ENCODE results near the gene HS3ST3A1. TPM values are rescaled to one million over a fixed set of nuclear protein-coding genes. Genes with fewer than 3 reads are reported as not detected.

The HS3ST3A1 gene
- total RNA-seq, 5 donors from 2014 or later (not counting 1 experiment from before 2014, with no cell fraction given): 1.0 to 2.4 TPM; not detected in 3

- peaks cover 6 to 10% (median 6%) of the 10 kb centered on the region in 3 donors for H3K4me1 Mint-ChIP-seq
- no peak for DNase-seq
- no peaks in the 10 kb centered on the region for H3K36me3 ChIP-seq (ENCODE audit: control insufficient read depth in 2 of 2, extremely low read depth in 1 of 2, insufficient read depth in 1 of 2, low read length in 1 of 2)
- H3K4me3 ChIP-seq (ENCODE audit: control insufficient read depth in 1 of 2, extremely low read depth in 1 of 2, low read length in 1 of 2): no peak overlapping the region
- peaks cover 10 to 15% of the 10 kb centered on the region in 2 experiments for H3K27me3 ChIP-seq (replicated peaks in 1 of 2; ENCODE audit: control insufficient read depth in 2 of 2, extremely low read depth in 1 of 2, insufficient read depth in 2 of 2, low read length in 1 of 2)
- H3K4me1 ChIP-seq (ENCODE audit: control insufficient read depth in 1 of 2, extremely low read depth in 1 of 2, insufficient read depth in 2 of 2, low read length in 2 of 2): peaks cover 0 to 6% of the 10 kb centered on the region in 2 experiments
- no peak for ATAC-seq (replicated peaks in 1 of 4)
- ChIA-PET POLR2A (no interaction called here), CTCF (interaction anchor here (0.5 to 5.4 kb wide), 8 partner anchors 705 to 1615 kb away, joined by 3 to 34 read pairs (median 6); partner anchors contain the start of gene HS3ST3B1 (in 2 of the 2))
- H3K9me3 ChIP-seq: no peaks in the 10 kb centered on the region
- no peak overlapping the region for H3K27ac Mint-ChIP-seq
- H3K27me3 Mint-ChIP-seq: peaks cover 33 to 35% of the 10 kb centered on the region in 2 donors
- no peak overlapping the region for H3K27ac ChIP-seq (ENCODE audit: low read length)
- no peaks in the 10 kb centered on the region for H3K9me3 Mint-ChIP-seq
- 57% methylated on average over 1 of the region's 13 CpGs for WGBS (ENCODE audit: insufficient coverage)
- H3K4me3 Mint-ChIP-seq: no peak overlapping the region
- H3K36me3 Mint-ChIP-seq: no peaks in the 10 kb centered on the region
Measured at GRCh38 chr17:13596241-13596923, 5.3 kb downstream of the HS3ST3A1 start.

- Histone ChIP-seq H3K36me3 (ENCODE audit: control insufficient read depth in 2 of 2, extremely low read depth in 1 of 2, insufficient read depth in 1 of 2, low read length in 1 of 2) (no peaks in the 10 kb centered on the region), H3K9me3 (no peaks in the 10 kb centered on the region), H3K27ac (ENCODE audit: low read length) (no peak overlapping the region), H3K4me1 (ENCODE audit: control insufficient read depth in 1 of 2, extremely low read depth in 1 of 2, insufficient read depth in 2 of 2, low read length in 2 of 2) (no peaks in the 10 kb centered on the region), H3K27me3 (replicated peaks in 1 of 2; ENCODE audit: control insufficient read depth in 2 of 2, extremely low read depth in 1 of 2, insufficient read depth in 2 of 2, low read length in 1 of 2) (peaks cover 9 to 10% of the 10 kb centered on the region in 2 experiments), H3K4me3 (ENCODE audit: control insufficient read depth in 1 of 2, extremely low read depth in 1 of 2, low read length in 1 of 2) (no peak overlapping the region)
- no peak overlapping the region for H3K4me3 Mint-ChIP-seq
- no peaks in the 10 kb centered on the region for H3K9me3 Mint-ChIP-seq
- H3K27ac Mint-ChIP-seq: no peak overlapping the region
- DNase-seq: no peak
- peaks cover 6 to 9% (median 6%) of the 10 kb centered on the region in 3 donors for H3K4me1 Mint-ChIP-seq
- CTCF ChIA-PET: interaction anchor here (0.7 to 5.4 kb wide), 5 partner anchors 16 to 1616 kb away, joined by 3 to 34 read pairs (median 4); partner anchors contain the start of gene HS3ST3B1 (in 1 of the 2)
- H3K27me3 Mint-ChIP-seq: peaks cover 33 to 35% of the 10 kb centered on the region in 2 donors
- POLR2A ChIA-PET: no interaction called here
- H3K36me3 Mint-ChIP-seq: no peaks in the 10 kb centered on the region
- no peak for ATAC-seq (replicated peaks in 1 of 4)
- WGBS (ENCODE audit: insufficient coverage): 100% methylated on average over 2 of the region's 6 CpGs
Measured at GRCh38 chr17:13595599-13595899, 6.2 kb downstream of the HS3ST3A1 start.

GRCh38 chr17:13594762-13595598, 6.7 kb downstream of the HS3ST3A1 start:
- Mint-ChIP-seq H3K4me3 (no peak overlapping the region), H3K9me3 (no peaks in the 10 kb centered on the region), H3K4me1 (peaks cover 5 to 7% (median 6%) of the 10 kb centered on the region in 3 donors), H3K27ac (peak overlapping the region in 1 of 2 donors; percentile 29), H3K36me3 (no peaks in the 10 kb centered on the region), H3K27me3 (peaks cover 31 to 32% of the 10 kb centered on the region in 2 donors)
- Histone ChIP-seq H3K27me3 (replicated peaks in 1 of 2; ENCODE audit: control insufficient read depth in 2 of 2, extremely low read depth in 1 of 2, insufficient read depth in 2 of 2, low read length in 1 of 2) (peaks cover 5 to 10% of the 10 kb centered on the region in 2 experiments), H3K4me1 (ENCODE audit: control insufficient read depth in 1 of 2, extremely low read depth in 1 of 2, insufficient read depth in 2 of 2, low read length in 2 of 2) (no peaks in the 10 kb centered on the region), H3K36me3 (ENCODE audit: control insufficient read depth in 2 of 2, extremely low read depth in 1 of 2, insufficient read depth in 1 of 2, low read length in 1 of 2) (no peaks in the 10 kb centered on the region), H3K9me3 (no peaks in the 10 kb centered on the region), H3K27ac (ENCODE audit: low read length) (no peak overlapping the region), H3K4me3 (ENCODE audit: control insufficient read depth in 1 of 2, extremely low read depth in 1 of 2, low read length in 1 of 2) (no peak overlapping the region)
- CTCF ChIA-PET: interaction anchor here (0.5 to 5.4 kb wide), 13 partner anchors 11 to 1617 kb away, joined by 3 to 34 read pairs (median 5); partner anchors contain the start of gene HS3ST3B1 (in 1 of the 2)
- ATAC-seq (replicated peaks in 1 of 4) (peak; percentile 72 to 81 (median 78)), DNase-seq (peak; percentile 40 to 89 (median 77))
- WGBS (ENCODE audit: insufficient coverage): 71% methylated on average over 1 of the region's 10 CpGs
- POLR2A ChIA-PET: no interaction called here

GRCh38 chr17:13594310-13594709, 7.4 kb downstream of the HS3ST3A1 start:
- ATAC-seq (replicated peaks in 1 of 4): no peak
- peak overlapping the region in 1 of 2 donors; percentile 29 for H3K27ac Mint-ChIP-seq

GRCh38 chr17:13593757-13594156, 8.0 kb downstream of the HS3ST3A1 start:
- H3K36me3 ChIP-seq (ENCODE audit: control insufficient read depth in 2 of 2, extremely low read depth in 1 of 2, insufficient read depth in 1 of 2, low read length in 1 of 2): no peaks in the 10 kb centered on the region
- H3K27ac ChIP-seq (ENCODE audit: low read length): no peak overlapping the region
- peaks cover 2 to 9% (median 6%) of the 10 kb centered on the region in 3 donors for H3K4me1 Mint-ChIP-seq
- peaks cover 20 to 24% of the 10 kb centered on the region in 2 donors for H3K27me3 Mint-ChIP-seq
- H3K27ac Mint-ChIP-seq: no peak overlapping the region
- ChIA-PET CTCF (interaction anchor here (0.6 to 1.3 kb wide), 10 partner anchors 14 to 1337 kb away, joined by 3 to 9 read pairs (median 4); partner anchors contain the start of gene HS3ST3B1 (in 1 of the 2)), POLR2A (interaction anchor here in 1 of 2 donors (0.6 kb wide), 1 partner anchor 939 kb away, joined by 6 read pairs; no protein-coding TSS in a partner anchor)
- H3K36me3 Mint-ChIP-seq: no peaks in the 10 kb centered on the region
- H3K4me1 ChIP-seq (ENCODE audit: control insufficient read depth in 1 of 2, extremely low read depth in 1 of 2, insufficient read depth in 2 of 2, low read length in 2 of 2): no peaks in the 10 kb centered on the region
- H3K4me3 ChIP-seq (ENCODE audit: control insufficient read depth in 1 of 2, extremely low read depth in 1 of 2, low read length in 1 of 2): no peak overlapping the region
- DNase-seq (no peak), ATAC-seq (replicated peaks in 1 of 4) (no peak)
- WGBS (ENCODE audit: insufficient coverage): 93% methylated on average over 5 of the region's 10 CpGs
- H3K9me3 Mint-ChIP-seq: no peaks in the 10 kb centered on the region
- peaks cover 3 to 5% of the 10 kb centered on the region in 2 experiments for H3K27me3 ChIP-seq (replicated peaks in 1 of 2; ENCODE audit: control insufficient read depth in 2 of 2, extremely low read depth in 1 of 2, insufficient read depth in 2 of 2, low read length in 1 of 2)
- H3K4me3 Mint-ChIP-seq: no peak overlapping the region
- no peaks in the 10 kb centered on the region for H3K9me3 ChIP-seq

More at GRCh38 chr17:13594310-13594709, 7.4 kb downstream of the HS3ST3A1 start:
- no peaks in the 10 kb centered on the region for H3K4me1 ChIP-seq (ENCODE audit: control insufficient read depth in 1 of 2, extremely low read depth in 1 of 2, insufficient read depth in 2 of 2, low read length in 2 of 2)
- Mint-ChIP-seq H3K9me3 (no peaks in the 10 kb centered on the region), H3K4me3 (no peak overlapping the region), H3K27me3 (peaks cover 25 to 28% of the 10 kb centered on the region in 2 donors), H3K4me1 (peaks cover 2 to 9% (median 6%) of the 10 kb centered on the region in 3 donors), H3K36me3 (no peaks in the 10 kb centered on the region)
- ChIA-PET POLR2A (no interaction called here), CTCF (interaction anchor here (0.5 to 5.4 kb wide), 8 partner anchors 10 to 1332 kb away, joined by 3 to 34 read pairs (median 6); partner anchors contain the start of gene HS3ST3B1 (in 1 of the 2))
- H3K27ac ChIP-seq (ENCODE audit: low read length): no peak overlapping the region
- no peaks in the 10 kb centered on the region for H3K9me3 ChIP-seq
- no peak overlapping the region for H3K4me3 ChIP-seq (ENCODE audit: control insufficient read depth in 1 of 2, extremely low read depth in 1 of 2, low read length in 1 of 2)
- peaks cover 3 to 5% of the 10 kb centered on the region in 2 experiments for H3K27me3 ChIP-seq (replicated peaks in 1 of 2; ENCODE audit: control insufficient read depth in 2 of 2, extremely low read depth in 1 of 2, insufficient read depth in 2 of 2, low read length in 1 of 2)
- 91% methylated on average over 5 of the region's 5 CpGs for WGBS (ENCODE audit: insufficient coverage)
- no peaks in the 10 kb centered on the region for H3K36me3 ChIP-seq (ENCODE audit: control insufficient read depth in 2 of 2, extremely low read depth in 1 of 2, insufficient read depth in 1 of 2, low read length in 1 of 2)
- DNase-seq: no peak
